Measurements from ENCODE around the gene ATP8B1. TPM values are rescaled to one million over a fixed set of nuclear protein-coding genes. Genes with fewer than 3 reads are reported as not detected.

Gene ATP8B1
- total and polyA plus RNA-seq, 8 donors, result 16.4 to 26.6 (median 19.1) TPM

- intact Hi-C loops (cut with DNase I), result no loop called here
- H3K27me3 ChIP-seq, result no peaks in the 10 kb centered on the region
- no peak for DNase-seq
- ATAC-seq, result no peak
- no peaks in the 10 kb centered on the region for H3K4me1 ChIP-seq
- TF ChIP-seq CTCF (IDR thresholded peaks at IDR 0.05), result no peak
- H3K9me3 ChIP-seq, result no peaks in the 10 kb centered on the region
- no peak overlapping the region for H3K4me3 ChIP-seq
- H3K27ac ChIP-seq, result no peak overlapping the region
- H3K36me3 ChIP-seq, result peaks cover 0 to 14% of the 10 kb centered on the region in 2 donors
Measured at GRCh38 chr18:57640749-57641148, 162.4 kb downstream of the ATP8B1 start.

GRCh38 chr18:57640236-57640635 lies 162.9 kb downstream of the ATP8B1 start:
- peaks cover 0 to 14% of the 10 kb centered on the region in 2 donors for H3K36me3 ChIP-seq
- no peak for ATAC-seq

DNA sequence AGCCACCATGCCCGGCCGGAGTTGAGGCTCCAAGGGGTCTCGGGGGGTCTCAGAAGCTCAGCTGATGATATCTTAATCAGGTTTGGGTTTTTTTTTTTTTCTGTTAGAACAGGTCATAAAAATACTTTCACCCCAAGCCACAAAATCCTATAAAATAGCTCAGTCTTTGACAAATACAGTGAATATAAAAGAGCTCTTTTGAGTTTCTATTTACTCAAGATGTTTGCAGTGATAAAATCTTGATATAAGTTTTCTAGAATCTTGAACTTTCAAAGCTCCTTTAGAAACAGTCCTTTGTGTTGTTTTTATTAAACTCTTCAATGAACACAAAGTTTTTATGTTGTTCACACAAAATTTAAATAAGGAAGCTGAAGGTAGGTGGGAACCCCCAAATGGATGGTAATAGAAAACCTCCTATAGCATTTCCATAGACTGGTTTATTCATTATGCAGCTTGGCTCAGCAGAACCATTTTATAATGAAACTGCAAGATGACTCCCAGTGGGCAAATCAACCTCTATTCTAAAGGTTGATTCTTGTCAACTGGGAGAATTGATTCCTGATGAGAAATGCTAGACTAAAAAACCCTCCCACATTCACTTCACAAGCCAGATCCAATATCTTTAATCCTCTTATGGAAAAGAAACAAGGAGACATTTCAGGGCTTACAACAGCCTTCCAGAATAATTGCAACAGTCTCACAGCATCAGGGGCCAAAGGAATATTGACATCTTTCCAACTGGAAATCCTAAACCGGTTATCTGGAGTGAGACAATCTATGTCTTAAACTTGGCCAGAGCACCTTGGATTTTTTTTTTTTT lies 167.9 kb downstream of the ATP8B1 start:
- peak in 2 of 4 donors; percentile 35 to 52 for DNase-seq
- intact Hi-C loops (cut with DNase I), result no loop called here
- Histone ChIP-seq H3K4me3 (no peak overlapping the region), H3K9me3 (no peaks in the 10 kb centered on the region), H3K36me3 (no peaks in the 10 kb centered on the region), H3K4me1 (peaks cover 6 to 14% of the 10 kb centered on the region in 2 donors), H3K27ac (no peak overlapping the region), H3K27me3 (no peaks in the 10 kb centered on the region)
- no peak for TF ChIP-seq CTCF (IDR thresholded peaks at IDR 0.05)
- ATAC-seq, result no peak

More at GRCh38 chr18:57640236-57640635, 162.9 kb downstream of the ATP8B1 start:
- Histone ChIP-seq H3K4me3 (no peak overlapping the region), H3K9me3 (no peaks in the 10 kb centered on the region), H3K27ac (no peak overlapping the region), H3K4me1 (no peaks in the 10 kb centered on the region), H3K27me3 (no peaks in the 10 kb centered on the region)
- TF ChIP-seq CTCF (IDR thresholded peaks at IDR 0.05), result no peak
- intact Hi-C loops (cut with DNase I), result no loop called here
- no peak for DNase-seq

DNA sequence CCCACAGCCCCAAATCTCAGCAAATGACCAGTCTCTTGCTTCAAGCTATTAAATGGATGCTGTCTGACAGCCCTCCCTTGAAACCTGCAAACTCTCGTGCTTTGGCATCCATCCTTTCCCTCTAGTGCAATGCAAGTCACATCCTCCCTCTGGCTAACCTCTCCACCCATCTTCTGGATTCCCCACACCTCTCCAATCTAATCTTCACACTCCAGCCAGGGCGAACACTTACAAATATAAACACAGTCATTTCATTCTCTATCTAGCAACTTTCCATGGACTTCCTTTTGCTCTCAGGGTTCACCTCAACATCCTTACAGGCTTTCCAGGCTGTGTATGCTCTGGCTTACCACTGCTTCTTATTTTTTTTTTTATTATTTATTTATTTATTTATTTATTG lies 171.4 kb downstream of the ATP8B1 start:
- intact Hi-C loops (cut with DNase I), result no loop called here
- H3K4me3 ChIP-seq, result no peak overlapping the region
- TF ChIP-seq CTCF (IDR thresholded peaks at IDR 0.05), result no peak

DNA sequence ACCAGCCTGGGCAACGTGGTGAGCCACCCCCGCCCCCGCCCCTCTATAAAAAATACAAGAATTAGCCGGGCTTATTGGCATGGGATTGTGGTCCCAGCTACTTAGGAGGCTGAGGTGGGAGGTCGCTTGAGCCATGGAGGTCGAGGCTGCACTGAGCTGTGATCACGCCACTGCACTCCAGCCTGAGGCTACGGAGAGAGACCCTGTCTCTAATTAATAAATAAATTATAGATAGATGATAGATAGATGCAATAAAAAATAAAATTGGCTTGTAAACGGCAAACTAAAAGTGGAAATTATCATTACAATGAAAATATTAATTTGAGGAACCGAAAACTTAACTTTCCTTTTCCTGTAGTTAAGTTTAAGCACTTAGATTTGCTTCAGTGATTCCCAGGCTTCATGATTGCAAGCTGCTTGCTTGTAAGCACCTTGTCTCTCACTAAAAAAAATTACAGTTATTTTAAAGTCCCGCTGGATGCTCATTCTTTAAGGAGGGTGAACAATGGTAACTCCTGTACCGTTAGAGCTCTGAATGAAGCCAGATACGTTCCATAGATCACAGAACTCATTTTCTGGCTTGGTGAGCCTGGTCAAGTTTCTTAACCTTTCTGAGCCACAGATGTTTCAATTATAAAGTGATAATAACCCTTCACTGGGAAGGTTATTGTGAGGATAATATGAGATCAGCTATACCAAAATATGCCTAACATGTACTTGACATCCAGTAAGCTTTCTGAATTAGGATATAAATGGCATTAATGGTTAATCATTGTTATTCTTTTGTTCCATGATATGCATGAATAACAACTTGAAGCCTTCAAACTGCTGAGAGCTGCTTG lies 172.1 kb downstream of the ATP8B1 start:
- Histone ChIP-seq H3K4me1 (peaks cover 6 to 14% of the 10 kb centered on the region in 2 donors), H3K9me3 (no peaks in the 10 kb centered on the region), H3K36me3 (no peaks in the 10 kb centered on the region), H3K4me3 (peak overlapping the region; percentile 42 to 65), H3K27me3 (no peaks in the 10 kb centered on the region), H3K27ac (peak overlapping the region; percentile 58 to 83)
- DNase-seq, result no peak
- no peak for ATAC-seq
- TF ChIP-seq CTCF (IDR thresholded peaks at IDR 0.05), result no peak
- intact Hi-C loops (cut with DNase I), result no loop called here

More for the DNA sequence above, 171.4 kb downstream of the ATP8B1 start:
- Histone ChIP-seq H3K36me3 (no peaks in the 10 kb centered on the region), H3K27ac (peak overlapping the region in 1 of 2 donors; percentile 34), H3K27me3 (no peaks in the 10 kb centered on the region), H3K4me1 (peaks cover 6 to 14% of the 10 kb centered on the region in 2 donors), H3K9me3 (no peaks in the 10 kb centered on the region)
- ATAC-seq (no peak), DNase-seq (no peak)

Data from left lung (tissue), 10 donors.